SK-N-MC (cell line): Measurements from ENCODE around the gene ATXN1L.
A peak's percentile ranks its signal among the peaks of the same experiment; 100 is the strongest.
"Not testable (repeated sequence)": the region's sequence is repeated elsewhere in the genome, so short reads cannot be mapped to it uniquely, and the experiment has no call there.

Experiments used
- DNase-seq: peaks from one replicate; pipeline ENCODE4 v3.0.0-alpha.2; 2011; ENCODE audit warnings: low read depth, low spot score
- H3K27ac ChIP-seq: fragments of 200-600 bp; sonication (generic); 2 replicates; pipeline ENCODE4 v1.5.1; 2016; ENCODE audit warnings: mixed run types
- H3K36me3 ChIP-seq: fragments of 200-600 bp; sonication (generic); 2 replicates; pipeline ENCODE4 v1.6.1; 2017; ENCODE audit warnings: antibody characterized with exemption, low read length, mixed read lengths; ENCODE audit not compliant: insufficient read depth
- H3K4me3 ChIP-seq: fragments of 200-600 bp; sonication (generic); 2 replicates; pipeline ENCODE4 v1.5.1; 2016
- H3K9ac ChIP-seq: fragments of 200-600 bp; sonication (generic); 2 replicates; pipeline ENCODE4 v1.8.0; 2017; ENCODE audit warnings: mixed run types, mixed read lengths; ENCODE audit not compliant: insufficient read length
- H3K9me3 ChIP-seq: fragments of 200-600 bp; sonication (generic); 2 replicates; pipeline ENCODE4 v1.6.1; 2017; ENCODE audit warnings: low read depth, mild to moderate bottlenecking, antibody characterized with exemption, low read length, moderate library complexity, mixed read lengths
- EZH2 ChIP-seq: fragments of 200-600 bp; sonication (generic); IDR thresholded peaks from one replicate; pipeline ENCODE4 v1.6.1; 2017; ENCODE audit warnings: antibody characterized with exemption
- FOXP2 ChIP-seq: optimal IDR thresholded peaks from 2 replicates; pipeline ENCODE3; 2011; ENCODE audit warnings: mild to moderate bottlenecking, moderate library complexity; ENCODE audit not compliant: insufficient read depth; ENCODE audit errors: extremely low read length, control extremely low read depth
- POLR2AphosphoS5 ChIP-seq: IDR thresholded peaks from 2 replicates; pipeline ENCODE4 v1.6.1; 2012; ENCODE audit warnings: mild to moderate bottlenecking, low read depth, low read length, borderline replicate concordance

Gene ATXN1L

GRCh38 chr16:71826533-71827017 lies 19.2 kb upstream of the ATXN1L start:
- H3K9ac ChIP-seq = no peak overlapping the region
- no peaks in the 10 kb centered on the region for H3K9me3 ChIP-seq
- H3K27ac ChIP-seq = no peak overlapping the region
- no peaks in the 10 kb centered on the region for H3K36me3 ChIP-seq
- DNase-seq = no peak
- H3K4me3 ChIP-seq = no peak overlapping the region
- TF ChIP-seq POLR2AphosphoS5 = no peak
- no peak for TF ChIP-seq FOXP2
- no peak for TF ChIP-seq EZH2

GRCh38 chr16:71830359-71830758 lies 15.4 kb upstream of the ATXN1L start:
- TF ChIP-seq EZH2 = no peak
- TF ChIP-seq FOXP2 = no peak
- no peak for TF ChIP-seq POLR2AphosphoS5
- Histone ChIP-seq H3K36me3 (no peaks in the 10 kb centered on the region), H3K9me3 (no peaks in the 10 kb centered on the region), H3K27ac (no peak overlapping the region), H3K4me3 (no peak overlapping the region), H3K9ac (no peak overlapping the region)
- no peak for DNase-seq

- not testable (repeated sequence) for H3K9me3 ChIP-seq
Measured at GRCh38 chr16:71831698-71832097, 14.1 kb upstream of the ATXN1L start.

GRCh38 chr16:71832112-71832511 lies 13.7 kb upstream of the ATXN1L start:
- DNase-seq, H3K9ac ChIP-seq, H3K27ac ChIP-seq, H3K4me3 ChIP-seq, H3K9me3 ChIP-seq, H3K36me3 ChIP-seq: not testable (repeated sequence)

More at GRCh38 chr16:71831698-71832097, 14.1 kb upstream of the ATXN1L start:
- not testable (repeated sequence) for H3K27ac ChIP-seq, DNase-seq, H3K4me3 ChIP-seq, H3K36me3 ChIP-seq, H3K9ac ChIP-seq

GRCh38 chr16:71834291-71834690 lies 11.5 kb upstream of the ATXN1L start:
- H3K27ac ChIP-seq = no peak overlapping the region
- no peak for TF ChIP-seq POLR2AphosphoS5
- TF ChIP-seq FOXP2 = no peak
- no peak for TF ChIP-seq EZH2
- H3K9me3 ChIP-seq = no peaks in the 10 kb centered on the region
- H3K9ac ChIP-seq = no peak overlapping the region
- DNase-seq = no peak
- H3K36me3 ChIP-seq = no peaks in the 10 kb centered on the region
- no peak overlapping the region for H3K4me3 ChIP-seq

- no peak for TF ChIP-seq EZH2
- Histone ChIP-seq H3K9me3 (no peaks in the 10 kb centered on the region), H3K36me3 (no peaks in the 10 kb centered on the region), H3K4me3 (no peak overlapping the region), H3K27ac (no peak overlapping the region), H3K9ac (no peak overlapping the region)
- DNase-seq = no peak
Measured at GRCh38 chr16:71837150-71837549, 8.6 kb upstream of the ATXN1L start.

- no peak for TF ChIP-seq POLR2AphosphoS5
- TF ChIP-seq FOXP2 = no peak
- TF ChIP-seq EZH2 = no peak
- Histone ChIP-seq H3K27ac (no peak overlapping the region), H3K9ac (no peak overlapping the region), H3K36me3 (no peaks in the 10 kb centered on the region), H3K4me3 (no peak overlapping the region), H3K9me3 (no peaks in the 10 kb centered on the region)
- DNase-seq = no peak
Measured at GRCh38 chr16:71840052-71840451, 5.7 kb upstream of the ATXN1L start.

- no peak overlapping the region for H3K27ac ChIP-seq
- H3K4me3 ChIP-seq = no peak overlapping the region
- H3K9ac ChIP-seq = no peak overlapping the region
Measured at GRCh38 chr16:71843572-71843971, 2.2 kb upstream of the ATXN1L start.

GRCh38 chr16:71846431-71846830 lies 655 bp downstream of the ATXN1L start:
- TF ChIP-seq FOXP2 (no peak), EZH2 (no peak), POLR2AphosphoS5 (no peak)
- Histone ChIP-seq H3K27ac (no peak overlapping the region), H3K9me3 (no peaks in the 10 kb centered on the region), H3K9ac (peak overlapping the region; percentile 84), H3K36me3 (no peaks in the 10 kb centered on the region; the same call in 1 of the 2 replicates), H3K4me3 (peak overlapping the region; percentile 82)
- DNase-seq = no peak

More at GRCh38 chr16:71843572-71843971, 2.2 kb upstream of the ATXN1L start:
- no peaks in the 10 kb centered on the region for H3K9me3 ChIP-seq
- H3K36me3 ChIP-seq = no peaks in the 10 kb centered on the region
- TF ChIP-seq POLR2AphosphoS5 = no peak
- TF ChIP-seq FOXP2 = no peak
- no peak for DNase-seq
